HG02852 (cell line): ENCODE results near the gene E2F1.

Experiments
- ATAC-seq: cut with Tn5 transposase; IDR thresholded peaks from one replicate; pipeline ENCODE4 v1.9.1; 2021; ENCODE audit warnings: mild to moderate bottlenecking, moderate library complexity; ENCODE audit not compliant: unreplicated experiment

The E2F1 gene

GRCh38 chr20:33686100-33686983, at the start of gene E2F1:
Gene E2F1 (minus strand): TSS chr20:33686385. CDS start chr20:33686264, 121 bp downstream.
- ATAC-seq: peak; percentile 79

GRCh38 chr20:33733654-33734576, 47.7 kb upstream of the E2F1 start:
- no peak for ATAC-seq

- ATAC-seq: peak; percentile 55
Observed at GRCh38 chr20:33732166-33732970, 46.2 kb upstream of the E2F1 start.

- peak; percentile 63 for ATAC-seq
Observed at GRCh38 chr20:33731693-33732165, 45.5 kb upstream of the E2F1 start, which contains the start of gene ZNF341. Gene ZNF341 (plus strand): TSS chr20:33731996. CDS start chr20:33732022, 26 bp downstream.

GRCh38 chr20:33730946-33731692, 44.9 kb upstream of the E2F1 start:
- no peak for ATAC-seq

- ATAC-seq: no peak
Observed at GRCh38 chr20:33729101-33729500, 42.9 kb upstream of the E2F1 start.

GRCh38 chr20:33728463-33728862, 42.3 kb upstream of the E2F1 start:
- no peak for ATAC-seq

GRCh38 chr20:33727806-33728205, 41.6 kb upstream of the E2F1 start:
- no peak for ATAC-seq

GRCh38 chr20:33727115-33727479, 40.9 kb upstream of the E2F1 start:
- no peak for ATAC-seq

- ATAC-seq: no peak
Observed at GRCh38 chr20:33725607-33726264, 39.6 kb upstream of the E2F1 start.

GRCh38 chr20:33724439-33725094, 38.4 kb upstream of the E2F1 start:
- no peak for ATAC-seq

- no peak for ATAC-seq
Observed at GRCh38 chr20:33721391-33722140, 35.4 kb upstream of the E2F1 start.

GRCh38 chr20:33719989-33720709, 34.0 kb upstream of the E2F1 start, which contains the start of gene PXMP4:
Gene PXMP4 (minus strand): TSS chr20:33720310. CDS start chr20:33720207, 103 bp downstream.
- peak; percentile 97 for ATAC-seq

- no peak for ATAC-seq
Observed at GRCh38 chr20:33719277-33719988, 33.2 kb upstream of the E2F1 start.

- ATAC-seq: no peak
Observed at GRCh38 chr20:33716498-33716897, 30.3 kb upstream of the E2F1 start.

- ATAC-seq: no peak
Observed at GRCh38 chr20:33713865-33714367, 27.7 kb upstream of the E2F1 start.

- ATAC-seq: no peak
Observed at GRCh38 chr20:33711446-33711738, 25.2 kb upstream of the E2F1 start.
